B cell (primary cell): ENCODE results near the gene CEP85L.

Source experiments
- EZH2 ChIP-seq: IDR thresholded peaks from 2 replicates; pipeline ENCODE4 v1.6.1; 2012; ENCODE audit warnings: borderline replicate concordance, low read depth, mild to moderate bottlenecking, moderate library complexity, low read length; ENCODE audit not compliant: insufficient read depth, poor library complexity, severe bottlenecking
- TF ChIP-seq, protein P1 (sequence below): fragments of 200-600 bp; IDR thresholded peaks from one replicate; pipeline ENCODE4 v1.8.0; 2022; ENCODE audit warnings: antibody characterized with exemption, mild to moderate bottlenecking

DNA sequence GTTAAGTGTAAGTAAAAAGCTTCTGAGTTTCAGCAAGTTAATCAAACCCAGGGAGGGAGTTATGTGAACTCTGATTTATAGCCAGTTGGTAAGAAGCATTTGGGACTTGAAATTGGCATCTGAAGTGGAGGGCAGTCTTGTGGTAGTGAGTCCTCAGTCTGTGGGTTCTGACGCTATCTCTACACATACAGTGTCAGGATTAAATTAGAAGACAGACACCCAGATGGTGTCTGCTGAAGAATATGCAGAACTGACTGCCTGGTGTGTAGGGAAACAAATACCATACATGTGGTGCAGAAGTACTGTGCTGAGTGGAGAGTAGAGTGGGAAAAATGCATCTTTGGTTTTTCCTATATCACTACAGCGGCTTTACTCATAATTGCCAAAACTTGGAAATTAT is 146.8 kb downstream of the CEP85L start:
- TF ChIP-seq, protein P1, sequence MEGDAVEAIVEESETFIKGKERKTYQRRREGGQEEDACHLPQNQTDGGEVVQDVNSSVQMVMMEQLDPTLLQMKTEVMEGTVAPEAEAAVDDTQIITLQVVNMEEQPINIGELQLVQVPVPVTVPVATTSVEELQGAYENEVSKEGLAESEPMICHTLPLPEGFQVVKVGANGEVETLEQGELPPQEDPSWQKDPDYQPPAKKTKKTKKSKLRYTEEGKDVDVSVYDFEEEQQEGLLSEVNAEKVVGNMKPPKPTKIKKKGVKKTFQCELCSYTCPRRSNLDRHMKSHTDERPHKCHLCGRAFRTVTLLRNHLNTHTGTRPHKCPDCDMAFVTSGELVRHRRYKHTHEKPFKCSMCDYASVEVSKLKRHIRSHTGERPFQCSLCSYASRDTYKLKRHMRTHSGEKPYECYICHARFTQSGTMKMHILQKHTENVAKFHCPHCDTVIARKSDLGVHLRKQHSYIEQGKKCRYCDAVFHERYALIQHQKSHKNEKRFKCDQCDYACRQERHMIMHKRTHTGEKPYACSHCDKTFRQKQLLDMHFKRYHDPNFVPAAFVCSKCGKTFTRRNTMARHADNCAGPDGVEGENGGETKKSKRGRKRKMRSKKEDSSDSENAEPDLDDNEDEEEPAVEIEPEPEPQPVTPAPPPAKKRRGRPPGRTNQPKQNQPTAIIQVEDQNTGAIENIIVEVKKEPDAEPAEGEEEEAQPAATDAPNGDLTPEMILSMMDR: no peak
- TF ChIP-seq EZH2: no peak
